Tibial artery (tissue), 4 donors: ENCODE results near the gene TRAF3.

Experiments
- DNase-seq, 2 donors: peaks; one replicate each; pipeline ENCODE4 v3.0.0-alpha.2; 2019
- H3K27ac ChIP-seq, 2 donors: fragments of 200-600 bp; sonication (generic) in 1 of 2; 1 replicate in 1 of 2; 2 replicates in 1 of 2; pipeline ENCODE4 v1.5.1; 2018 to 2019; ENCODE audit warnings: mild to moderate bottlenecking in 1 of 2
- H3K27me3 ChIP-seq, 2 donors: fragments of 200-600 bp; sonication (generic) in 1 of 2; one replicate each; pipeline versions ENCODE4 v1.5.1 to v1.6.0; 2016 to 2019
- H3K36me3 ChIP-seq, 3 donors: fragments of 200-600 bp; sonication (generic) in 2 of 3; one replicate each; pipeline ENCODE4 v1.5.1; 2016 to 2019; ENCODE audit warnings: mild to moderate bottlenecking in 2 of 3
- H3K4me1 ChIP-seq, 4 donors: fragments of 200-600 bp; sonication (generic) in 2 of 4; 1 replicate in 3 of 4; 2 replicates in 1 of 4; pipeline ENCODE4 v1.5.1; 2016 to 2019
- H3K4me3 ChIP-seq, 2 donors: fragments of 200-600 bp; sonication (generic) in 1 of 2; 1 replicate in 1 of 2; 2 replicates in 1 of 2; pipeline ENCODE4 v1.5.1; 2018 to 2019; ENCODE audit warnings: mild to moderate bottlenecking in 2 of 2
- H3K9me3 ChIP-seq, 3 donors: fragments of 200-600 bp; sonication (generic) in 1 of 3; one replicate each; pipeline ENCODE4 v1.5.1; 2016 to 2019
- CTCF ChIP-seq, 2 experiments: fragments of 200-600 bp in 1 of 2; fragments of 450-650 bp in 1 of 2; IDR thresholded peaks; one replicate each; pipeline ENCODE4 v1.5.1; 2017 to 2019; ENCODE audit warnings: antibody characterized with exemption in 2 of 2, mild to moderate bottlenecking in 1 of 2, moderate library complexity in 1 of 2
- intact Hi-C: fragments of 100-400 bp; cut with DNase I; formaldehyde crosslinking; loops from one replicate; pipeline ENCODE4 v1.15.0; 2023; ENCODE audit warnings: low total_unique reads

The TRAF3 gene

GRCh38 chr14:102897299-102898027 lies 120.2 kb downstream of the TRAF3 start:
- no peak overlapping the region for H3K4me3 ChIP-seq
- TF ChIP-seq CTCF (IDR thresholded peaks at IDR 0.05): no peak
- DNase-seq: no peak
- H3K27ac ChIP-seq: no peak overlapping the region
- H3K27me3 ChIP-seq: no peaks in the 10 kb centered on the region
- no peaks in the 10 kb centered on the region for H3K4me1 ChIP-seq
- H3K36me3 ChIP-seq: peaks cover 0 to 39% (median 3%) of the 10 kb centered on the region in 3 donors
- intact Hi-C loops: no loop called here
- H3K9me3 ChIP-seq: no peaks in the 10 kb centered on the region

- no peaks in the 10 kb centered on the region for H3K9me3 ChIP-seq
- no peak overlapping the region for H3K4me3 ChIP-seq
- intact Hi-C loops: no loop called here
- H3K27ac ChIP-seq: no peak overlapping the region
- H3K27me3 ChIP-seq: no peaks in the 10 kb centered on the region
- DNase-seq: no peak
- peaks cover 3 to 42% (median 4%) of the 10 kb centered on the region in 3 donors for H3K36me3 ChIP-seq
- no peak for TF ChIP-seq CTCF (IDR thresholded peaks at IDR 0.05)
- no peaks in the 10 kb centered on the region for H3K4me1 ChIP-seq
Observed at GRCh38 chr14:102898298-102898697, 121.0 kb downstream of the TRAF3 start.

GRCh38 chr14:102898776-102899515 lies 121.7 kb downstream of the TRAF3 start:
- H3K27ac ChIP-seq: no peak overlapping the region
- intact Hi-C loops: no loop called here
- no peaks in the 10 kb centered on the region for H3K27me3 ChIP-seq
- no peaks in the 10 kb centered on the region for H3K9me3 ChIP-seq
- H3K4me1 ChIP-seq: no peaks in the 10 kb centered on the region
- no peak overlapping the region for H3K4me3 ChIP-seq
- no peak for TF ChIP-seq CTCF (IDR thresholded peaks at IDR 0.05)
- no peak for DNase-seq
- H3K36me3 ChIP-seq: peaks cover 7 to 49% (median 10%) of the 10 kb centered on the region in 3 donors

- Histone ChIP-seq H3K4me1 (no peaks in the 10 kb centered on the region), H3K27ac (no peak overlapping the region), H3K36me3 (peaks cover 8 to 52% (median 12%) of the 10 kb centered on the region in 3 donors), H3K9me3 (no peaks in the 10 kb centered on the region), H3K4me3 (no peak overlapping the region), H3K27me3 (no peaks in the 10 kb centered on the region)
- intact Hi-C loops: no loop called here
- no peak for DNase-seq
- TF ChIP-seq CTCF (IDR thresholded peaks at IDR 0.05): no peak
Observed at GRCh38 chr14:102899516-102899900, 122.3 kb downstream of the TRAF3 start.

GRCh38 chr14:102900631-102901571 lies 123.7 kb downstream of the TRAF3 start:
- Histone ChIP-seq H3K9me3 (no peaks in the 10 kb centered on the region), H3K4me1 (no peaks in the 10 kb centered on the region), H3K36me3 (peaks cover 8 to 55% (median 22%) of the 10 kb centered on the region in 3 donors), H3K4me3 (no peak overlapping the region), H3K27me3 (no peaks in the 10 kb centered on the region), H3K27ac (no peak overlapping the region)
- intact Hi-C loops: no loop called here
- TF ChIP-seq CTCF (IDR thresholded peaks at IDR 0.05): no peak
- no peak for DNase-seq
